Neural progenitor cell (in vitro differentiated cells): ENCODE measurements around the gene CHST15.

Source experiments
- EZH2 ChIP-seq: fragments of 200-600 bp; sonication (generic); IDR thresholded peaks from 2 replicates; pipeline ENCODE4 v1.6.1; 2017; ENCODE audit warnings: antibody characterized with exemption, mild to moderate bottlenecking, moderate library complexity
- EZH2phosphoT487 ChIP-seq: fragments of 200-600 bp; sonication (generic); IDR thresholded peaks from 2 replicates; pipeline ENCODE4 v1.6.1; 2017; ENCODE audit warnings: antibody characterized with exemption
- TF ChIP-seq, protein P1 (sequence below): fragments of 200-600 bp; sonication (generic); IDR thresholded peaks from 2 replicates; pipeline ENCODE4 v1.5.1; 2017; ENCODE audit warnings: antibody characterized with exemption, mild to moderate bottlenecking

- TF ChIP-seq EZH2phosphoT487, result no peak
- TF ChIP-seq, protein P1, sequence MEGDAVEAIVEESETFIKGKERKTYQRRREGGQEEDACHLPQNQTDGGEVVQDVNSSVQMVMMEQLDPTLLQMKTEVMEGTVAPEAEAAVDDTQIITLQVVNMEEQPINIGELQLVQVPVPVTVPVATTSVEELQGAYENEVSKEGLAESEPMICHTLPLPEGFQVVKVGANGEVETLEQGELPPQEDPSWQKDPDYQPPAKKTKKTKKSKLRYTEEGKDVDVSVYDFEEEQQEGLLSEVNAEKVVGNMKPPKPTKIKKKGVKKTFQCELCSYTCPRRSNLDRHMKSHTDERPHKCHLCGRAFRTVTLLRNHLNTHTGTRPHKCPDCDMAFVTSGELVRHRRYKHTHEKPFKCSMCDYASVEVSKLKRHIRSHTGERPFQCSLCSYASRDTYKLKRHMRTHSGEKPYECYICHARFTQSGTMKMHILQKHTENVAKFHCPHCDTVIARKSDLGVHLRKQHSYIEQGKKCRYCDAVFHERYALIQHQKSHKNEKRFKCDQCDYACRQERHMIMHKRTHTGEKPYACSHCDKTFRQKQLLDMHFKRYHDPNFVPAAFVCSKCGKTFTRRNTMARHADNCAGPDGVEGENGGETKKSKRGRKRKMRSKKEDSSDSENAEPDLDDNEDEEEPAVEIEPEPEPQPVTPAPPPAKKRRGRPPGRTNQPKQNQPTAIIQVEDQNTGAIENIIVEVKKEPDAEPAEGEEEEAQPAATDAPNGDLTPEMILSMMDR, result no peak
- TF ChIP-seq EZH2, result no peak
Measured at GRCh38 chr10:124072106-124072505, 21.3 kb downstream of the CHST15 start.
